Activated CD4-positive, alpha-beta T cell treated with anti-CD3 and anti-CD28 coated beads for 1 hour (primary cell): ENCODE data around the gene NR0B2.
"Not testable (repeated sequence)": the region's sequence is repeated elsewhere in the genome, so short reads cannot be mapped to it uniquely, and the experiment has no call there.

Experiments used
- DNase-seq: peaks from one replicate; pipeline ENCODE4 v3.0.0-alpha.2; 2020

The NR0B2 gene

GRCh38 chr1:26888231-26888630 is 25.5 kb downstream of the NR0B2 start:
- DNase-seq, result no peak

- DNase-seq, result no peak
Observed at GRCh38 chr1:26887125-26887524, 26.6 kb downstream of the NR0B2 start.

DNA sequence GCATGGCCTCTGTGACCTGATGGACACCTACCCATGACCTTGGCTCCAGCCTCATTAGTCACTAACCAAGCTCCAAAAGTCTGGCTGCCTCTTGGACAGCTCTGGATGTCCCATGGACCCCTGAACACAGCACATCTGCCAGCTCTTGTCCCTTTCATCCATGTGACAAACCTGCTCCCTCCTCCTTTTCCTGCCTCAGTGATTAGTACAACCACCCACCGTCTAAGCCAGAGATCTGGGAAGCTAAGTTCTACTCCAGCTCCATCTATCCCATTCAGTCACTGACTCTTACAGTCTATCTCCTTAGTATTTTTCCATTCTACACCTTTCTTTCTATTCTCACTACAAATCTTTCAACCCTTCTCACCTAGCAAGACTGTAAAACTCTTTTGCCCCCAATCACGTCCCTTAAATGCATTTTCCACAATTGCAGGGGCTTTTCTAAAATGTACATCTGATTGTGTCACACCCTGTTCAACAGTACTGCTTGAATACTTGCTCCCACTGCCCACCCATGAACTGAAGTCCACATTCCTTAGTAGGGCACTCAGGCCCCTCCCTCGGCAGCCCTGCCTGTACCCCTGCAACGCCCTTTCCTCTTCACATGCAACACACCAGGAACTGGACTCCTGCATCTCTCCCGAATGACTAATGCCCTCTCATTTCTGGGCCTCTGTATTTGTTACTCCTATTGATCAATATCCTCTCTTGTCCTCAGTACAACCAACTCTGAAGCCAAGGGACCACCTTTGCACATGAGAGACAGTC is 30.9 kb downstream of the NR0B2 start:
- DNase-seq, result no peak

GRCh38 chr1:26881611-26882010 is 32.2 kb downstream of the NR0B2 start:
- not testable (repeated sequence) for DNase-seq

GRCh38 chr1:26879793-26880192 is 34.0 kb downstream of the NR0B2 start:
- no peak for DNase-seq

DNA sequence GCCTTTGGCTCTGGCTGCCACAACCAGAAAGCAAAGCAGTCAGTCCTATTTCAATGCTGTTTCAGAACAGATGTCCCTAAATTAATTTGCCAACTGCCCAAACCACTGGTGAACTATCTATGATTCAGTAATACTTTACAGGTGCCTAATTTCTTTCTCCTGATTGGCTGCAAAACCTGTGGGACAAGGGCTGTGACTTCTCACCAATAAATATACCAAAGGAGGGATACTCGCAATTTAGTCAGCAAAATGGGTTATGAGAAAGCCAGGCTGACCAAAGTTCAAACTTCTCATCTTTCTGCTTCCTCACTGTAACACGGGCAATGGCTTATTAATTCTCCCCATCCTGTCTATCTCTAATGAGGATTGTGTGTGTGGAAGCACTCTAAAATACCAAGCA is 36.4 kb downstream of the NR0B2 start:
- DNase-seq, result no peak

DNA sequence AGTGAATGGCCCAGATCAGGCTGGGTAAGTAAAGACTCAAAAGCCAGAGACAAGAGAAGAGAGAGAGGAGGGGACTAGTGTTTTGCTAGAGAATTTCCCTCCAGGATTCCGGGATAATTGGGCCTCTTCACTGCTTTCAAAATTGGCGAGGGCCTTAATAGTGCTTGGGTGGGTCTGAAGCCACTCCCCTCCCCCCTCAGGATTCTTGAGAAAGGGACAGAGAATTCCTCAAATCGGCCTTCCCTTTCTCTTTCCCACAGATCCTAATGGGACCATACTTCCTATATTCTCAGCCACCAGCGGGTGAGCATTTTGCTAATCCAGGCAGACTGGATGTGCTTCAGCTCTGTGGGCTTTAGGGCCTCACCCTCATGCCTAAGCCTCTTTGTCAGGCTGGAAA is 38.9 kb downstream of the NR0B2 start:
- no peak for DNase-seq

DNA sequence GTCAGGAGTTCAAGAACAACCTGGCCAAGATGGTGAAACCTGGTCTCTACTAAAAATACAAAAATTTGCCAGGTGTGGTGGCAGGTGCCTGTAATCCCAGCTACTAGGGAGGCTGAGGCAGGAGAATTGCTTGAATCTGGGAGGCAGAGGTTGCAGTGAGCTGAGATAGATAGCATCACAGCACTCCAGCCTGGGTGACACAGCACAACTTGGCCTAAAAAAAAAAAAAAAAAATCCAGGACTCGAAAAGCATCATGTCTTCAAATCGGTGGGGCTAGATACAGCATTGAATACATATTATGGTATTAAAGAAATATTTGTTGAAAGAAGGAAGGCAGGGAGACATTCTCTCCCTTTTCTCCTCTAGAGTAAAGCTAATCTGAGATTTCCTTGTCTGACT is 40.7 kb downstream of the NR0B2 start:
- not testable (repeated sequence) for DNase-seq

DNA sequence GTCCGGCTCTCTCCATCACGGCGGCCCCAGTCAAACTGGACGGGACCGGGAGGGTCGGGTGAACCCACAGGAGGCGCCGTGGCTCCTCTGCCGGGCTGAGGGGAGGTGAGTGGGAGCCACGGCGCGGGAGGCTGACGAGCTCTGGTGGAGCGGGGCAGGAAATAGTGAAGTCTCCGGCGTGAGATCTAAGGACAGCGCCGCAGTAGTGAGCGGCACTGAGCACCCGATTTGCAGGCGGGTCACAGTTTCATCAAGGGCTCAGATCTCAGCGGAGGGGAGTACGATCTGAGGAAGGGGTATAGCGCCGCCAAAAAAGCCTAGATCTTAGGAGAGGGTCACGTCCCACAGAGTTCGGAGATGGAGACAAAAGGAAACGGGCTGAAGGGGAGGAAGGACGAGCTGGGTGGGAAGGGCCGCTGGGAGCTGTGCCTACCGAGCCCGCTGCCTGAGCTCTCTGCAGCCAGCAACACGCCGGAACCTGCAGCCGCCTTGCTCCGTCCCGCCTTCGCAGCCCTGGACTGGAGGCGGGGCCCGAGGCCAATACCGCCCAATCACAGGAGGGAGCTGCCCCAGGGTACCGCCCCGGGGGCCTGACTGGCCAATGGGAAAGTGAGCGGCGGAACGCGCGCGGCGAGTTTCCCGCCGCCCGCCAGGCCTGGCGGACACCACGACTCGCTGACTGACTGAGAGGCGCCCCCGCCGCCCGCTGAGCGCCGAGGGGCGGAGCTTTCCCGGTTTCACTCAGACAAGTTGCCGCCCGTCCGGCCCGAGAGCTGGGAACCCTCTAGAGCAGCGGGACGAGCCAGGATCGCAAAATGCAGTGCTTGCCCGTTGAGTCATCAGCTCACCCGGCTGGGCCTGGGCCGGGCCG is 48.9 kb downstream of the NR0B2 start:
- DNase-seq, result peak; percentile 90

- DNase-seq, result no peak
Observed at GRCh38 chr1:26863685-26864077, 50.1 kb downstream of the NR0B2 start.

DNA sequence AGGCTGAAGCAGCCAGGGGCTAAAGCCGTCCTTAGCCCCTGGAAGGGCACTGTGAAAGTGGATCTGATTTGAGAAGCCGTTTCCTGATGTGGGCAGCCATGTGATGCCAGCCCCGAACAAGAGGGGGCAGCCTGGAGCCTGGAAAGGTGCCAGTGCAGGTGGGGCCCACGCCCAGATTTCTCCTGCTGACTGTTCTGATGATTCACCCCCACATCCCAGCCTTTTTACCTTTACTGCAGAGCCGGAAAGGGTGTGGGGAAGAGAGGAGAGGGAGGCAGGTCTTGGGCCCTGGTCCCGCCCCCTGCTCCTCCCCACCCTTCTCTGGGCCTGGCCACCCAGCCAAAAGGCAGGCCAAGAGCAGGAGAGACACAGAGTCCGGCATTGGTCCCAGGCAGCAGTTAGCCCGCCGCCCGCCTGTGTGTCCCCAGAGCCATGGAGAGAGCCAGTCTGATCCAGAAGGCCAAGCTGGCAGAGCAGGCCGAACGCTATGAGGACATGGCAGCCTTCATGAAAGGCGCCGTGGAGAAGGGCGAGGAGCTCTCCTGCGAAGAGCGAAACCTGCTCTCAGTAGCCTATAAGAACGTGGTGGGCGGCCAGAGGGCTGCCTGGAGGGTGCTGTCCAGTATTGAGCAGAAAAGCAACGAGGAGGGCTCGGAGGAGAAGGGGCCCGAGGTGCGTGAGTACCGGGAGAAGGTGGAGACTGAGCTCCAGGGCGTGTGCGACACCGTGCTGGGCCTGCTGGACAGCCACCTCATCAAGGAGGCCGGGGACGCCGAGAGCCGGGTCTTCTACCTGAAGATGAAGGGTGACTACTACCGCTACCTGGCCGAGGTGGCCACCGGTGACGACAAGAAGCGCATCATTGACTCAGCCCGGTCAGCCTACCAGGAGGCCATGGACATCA is 50.7 kb downstream of the NR0B2 start, which contains the start of gene SFN:
Gene SFN, plus strand, starts transcription at position 369 of the 904 bp plus-strand sequence. Its CDS starts 64 bp downstream, at position 433.
- DNase-seq, result peak; percentile 21

- DNase-seq, result no peak
Observed at GRCh38 chr1:26861889-26862378, 51.8 kb downstream of the NR0B2 start.
